Cardiac fibroblast (primary cell): ENCODE measurements around the gene IGLL5.

Experiments used
- DNase-seq, 2 donors: peaks; one replicate each; pipeline versions ENCODE4 v3.0.0 to v3.0.0-alpha.2; 2010; ENCODE audit warnings: low read depth in 2 of 2
- H3K4me3 ChIP-seq, 2 donors: replicated peaks in 1 of 2; 1 replicate in 1 of 2; 2 replicates in 1 of 2; pipeline ENCODE4 v1.5.1; 2011; ENCODE audit warnings: low read depth in 2 of 2, low read length in 2 of 2, mild to moderate bottlenecking in 2 of 2, moderate library complexity in 1 of 2
- CTCF ChIP-seq: IDR thresholded peaks from one replicate; pipeline ENCODE4 v1.5.1; 2011; ENCODE audit warnings: low read depth, mild to moderate bottlenecking, low read length, inconsistent platforms

The IGLL5 gene

GRCh38 chr22:22923930-22924329, 36.3 kb downstream of the IGLL5 start:
- no peak for DNase-seq
- H3K4me3 ChIP-seq, result no peak overlapping the region
- TF ChIP-seq CTCF, result no peak

- no peak overlapping the region for H3K4me3 ChIP-seq
- no peak for TF ChIP-seq CTCF
- no peak for DNase-seq
Measured at GRCh38 chr22:22924369-22925145, 36.9 kb downstream of the IGLL5 start.

- DNase-seq, result no peak
- TF ChIP-seq CTCF, result no peak
- no peak overlapping the region for H3K4me3 ChIP-seq
Measured at GRCh38 chr22:22925146-22925804, 37.7 kb downstream of the IGLL5 start.

- DNase-seq, result no peak
- TF ChIP-seq CTCF, result no peak
- H3K4me3 ChIP-seq, result no peak overlapping the region
Measured at GRCh38 chr22:22925805-22926369, 38.3 kb downstream of the IGLL5 start.

- H3K4me3 ChIP-seq, result no peak overlapping the region
- no peak for DNase-seq
- no peak for TF ChIP-seq CTCF
Measured at GRCh38 chr22:22926370-22927195, 39.0 kb downstream of the IGLL5 start.

- no peak overlapping the region for H3K4me3 ChIP-seq
- DNase-seq, result no peak
- TF ChIP-seq CTCF, result no peak
Measured at GRCh38 chr22:22927196-22927887, 39.7 kb downstream of the IGLL5 start.
